ENCODE measurements around the gene TTC21B.

Gene TTC21B

GRCh38 chr2:165835363-165835762 is 118.2 kb downstream of the TTC21B start:
- no peak for DNase-seq (ENCODE audit: low spot score)

- DNase-seq (ENCODE audit: low spot score) = no peak
Observed at GRCh38 chr2:165833156-165833555, 120.4 kb downstream of the TTC21B start.

- DNase-seq (ENCODE audit: low spot score) = no peak
Observed at GRCh38 chr2:165827921-165828276, 125.7 kb downstream of the TTC21B start.

GRCh38 chr2:165827016-165827920 is 126.3 kb downstream of the TTC21B start:
- no peak for DNase-seq (ENCODE audit: low spot score)

- DNase-seq (ENCODE audit: low spot score) = no peak
Observed at GRCh38 chr2:165825041-165825440, 128.5 kb downstream of the TTC21B start.
